H9 (cell line): ENCODE results near the gene ZNF652. TPM values are rescaled to one million over a fixed set of nuclear protein-coding genes. Genes with fewer than 3 reads are reported as not detected.

Source experiments
- DNase-seq: peaks from one replicate; pipeline ENCODE4 v3.0.0-alpha.2; 2017
- H2AFZ ChIP-seq: one replicate; pipeline ENCODE4 v1.6.1; 2013; ENCODE audit warnings: mild to moderate bottlenecking, low read length, control low read depth, moderate library complexity
- H2AK5ac ChIP-seq: 2 replicates; pipeline ENCODE4 v1.6.1; 2013; ENCODE audit warnings: low read length, control low read depth, mixed read lengths; ENCODE audit not compliant: insufficient read length
- H2BK120ac ChIP-seq: one replicate; pipeline ENCODE4 v1.6.1; 2013; ENCODE audit warnings: low read depth, mild to moderate bottlenecking, low read length, control low read depth, inconsistent platforms; ENCODE audit not compliant: poor library complexity, severe bottlenecking
- H2BK12ac ChIP-seq: 2 replicates; pipeline ENCODE4 v1.6.1; 2013; ENCODE audit warnings: low read length, control low read depth, mixed read lengths, low read depth; ENCODE audit not compliant: insufficient read length
- H2BK15ac ChIP-seq: 2 replicates; pipeline ENCODE4 v1.6.1; 2013; ENCODE audit warnings: low read depth, low read length, control low read depth
- H2BK20ac ChIP-seq: one replicate; pipeline ENCODE4 v1.6.1; 2013; ENCODE audit warnings: low read depth, mild to moderate bottlenecking, low read length, control low read depth, inconsistent platforms; ENCODE audit not compliant: poor library complexity, severe bottlenecking
- H2BK5ac ChIP-seq: 2 replicates; pipeline ENCODE4 v1.6.1; 2013; ENCODE audit warnings: low read length, control low read depth, mixed read lengths; ENCODE audit not compliant: insufficient read length
- H3K14ac ChIP-seq: 2 replicates; pipeline ENCODE4 v1.6.1; 2013; ENCODE audit warnings: low read length, control low read depth; ENCODE audit not compliant: insufficient read depth
- H3K18ac ChIP-seq: 2 replicates; pipeline ENCODE4 v1.6.1; 2013; ENCODE audit warnings: low read depth, mild to moderate bottlenecking, mixed read lengths, low read length, control low read depth; ENCODE audit not compliant: insufficient read length
- H3K23ac ChIP-seq: 2 replicates; pipeline ENCODE4 v1.6.1; 2013; ENCODE audit warnings: low read length, control low read depth, mixed read lengths, low read depth; ENCODE audit not compliant: insufficient read length
- H3K23me2 ChIP-seq: 2 replicates; pipeline ENCODE4 v1.6.1; 2013; ENCODE audit warnings: low read depth, mild to moderate bottlenecking, mixed read lengths, low read length, control low read depth; ENCODE audit not compliant: insufficient read length, poor library complexity, severe bottlenecking
- H3K27ac ChIP-seq: 2 replicates; pipeline ENCODE4 v1.5.1; 2013; ENCODE audit warnings: low read length, control low read depth, mixed read lengths, low read depth; ENCODE audit not compliant: insufficient read length
- H3K27me3 ChIP-seq: 2 replicates; pipeline ENCODE4 v1.6.1; 2013; ENCODE audit warnings: low read length, control low read depth, inconsistent platforms; ENCODE audit not compliant: insufficient read depth
- H3K4ac ChIP-seq: 2 replicates; pipeline ENCODE4 v1.6.1; 2013; ENCODE audit warnings: low read depth, mild to moderate bottlenecking, control low read depth, inconsistent platforms, low read length, moderate library complexity
- H3K4me1 ChIP-seq: 2 replicates; pipeline ENCODE4 v1.6.1; 2013; ENCODE audit warnings: low read length, control low read depth, inconsistent platforms; ENCODE audit not compliant: insufficient read depth
- H3K4me2 ChIP-seq: 2 replicates; pipeline ENCODE4 v1.6.1; 2013; ENCODE audit warnings: low read length, control low read depth, mixed read lengths; ENCODE audit not compliant: insufficient read length, insufficient read depth
- H3K56ac ChIP-seq: 2 replicates; pipeline ENCODE4 v1.6.1; 2013; ENCODE audit warnings: low read depth, mild to moderate bottlenecking, mixed read lengths, low read length, control low read depth; ENCODE audit not compliant: insufficient read length
- H3K79me1 ChIP-seq: 2 replicates; pipeline ENCODE4 v1.6.1; 2013; ENCODE audit warnings: low read depth, mild to moderate bottlenecking, moderate library complexity, low read length, control low read depth, inconsistent platforms; ENCODE audit not compliant: insufficient read depth, poor library complexity, severe bottlenecking
- H3K79me2 ChIP-seq: 2 replicates; pipeline ENCODE4 v1.6.1; 2013; ENCODE audit warnings: low read length, control low read depth, inconsistent platforms; ENCODE audit not compliant: insufficient read depth
- H3K9ac ChIP-seq: 2 replicates; pipeline ENCODE4 v1.6.1; 2013; ENCODE audit warnings: low read length, control low read depth, mixed read lengths; ENCODE audit not compliant: insufficient read length; ENCODE audit errors: extremely low read depth
- H3K9me3 ChIP-seq: one replicate; pipeline ENCODE4 v1.6.1; 2013; ENCODE audit warnings: low read depth, low read length, inconsistent platforms; ENCODE audit not compliant: control insufficient read depth
- H3T11ph ChIP-seq: one replicate; pipeline ENCODE4 v1.6.1; 2013; ENCODE audit warnings: mild to moderate bottlenecking, low read length, control low read depth, inconsistent platforms
- H4K20me1 ChIP-seq: one replicate; pipeline ENCODE4 v1.6.1; 2013; ENCODE audit not compliant: control insufficient read depth, insufficient read length, insufficient read depth
- H4K5ac ChIP-seq: 2 replicates; pipeline ENCODE4 v1.6.1; 2013; ENCODE audit warnings: low read depth, mild to moderate bottlenecking, mixed read lengths, low read length, control low read depth; ENCODE audit not compliant: insufficient read length
- H4K8ac ChIP-seq: replicated peaks from 2 replicates; pipeline ENCODE4 v1.6.1; 2013; ENCODE audit warnings: low read length, control low read depth, mixed read lengths, low read depth; ENCODE audit not compliant: insufficient read length
- H4K91ac ChIP-seq: 2 replicates; pipeline ENCODE4 v1.6.1; 2013; ENCODE audit warnings: low read depth, mild to moderate bottlenecking, moderate library complexity, mixed read lengths, low read length, control low read depth; ENCODE audit not compliant: insufficient read length
- H3K27ac Mint-ChIP-seq, 3 experiments: 2 replicates in 2 of 3; 3 replicates in 1 of 3; pipeline ENCODE4 v1.8.0; 2020 to 2021; ENCODE audit warnings: mixed read lengths in 3 of 3, mild to moderate bottlenecking in 1 of 3, moderate library complexity in 1 of 3
- H3K27me3 Mint-ChIP-seq: 2 replicates; pipeline ENCODE4 v1.8.0; 2021; ENCODE audit warnings: low read depth, mild to moderate bottlenecking, moderate library complexity, mixed read lengths
- H3K36me3 Mint-ChIP-seq, 3 experiments: 2 replicates in 2 of 3; 3 replicates in 1 of 3; pipeline ENCODE4 v1.8.0; 2020 to 2021; ENCODE audit warnings: low read depth in 3 of 3, mixed read lengths in 3 of 3; ENCODE audit not compliant: insufficient read depth in 1 of 3
- H3K4me1 Mint-ChIP-seq, 2 experiments: 2 replicates each; pipeline ENCODE4 v1.8.0; 2020; ENCODE audit warnings: mixed read lengths in 2 of 2
- H3K4me3 Mint-ChIP-seq, 2 experiments: 2 replicates in 1 of 2; 3 replicates in 1 of 2; pipeline ENCODE4 v1.8.0; 2020 to 2021; ENCODE audit warnings: mild to moderate bottlenecking in 2 of 2, mixed read lengths in 2 of 2, moderate library complexity in 1 of 2
- H3K9me3 Mint-ChIP-seq, 2 experiments: 2 replicates in 1 of 2; 3 replicates in 1 of 2; pipeline ENCODE4 v1.8.0; 2020; ENCODE audit warnings: mild to moderate bottlenecking in 2 of 2, mixed read lengths in 2 of 2, moderate library complexity in 1 of 2
- CTCF ChIP-seq: fragments of 200-600 bp; sonication (generic); conservative IDR thresholded peaks from 3 replicates; pipeline ENCODE4 v1.8.0; 2021; ENCODE audit warnings: antibody characterized with exemption, mild to moderate bottlenecking
- WGBS: extraction: QIAGEN DNeasy Blood & Tissue Kit; methylation state at CpG from one replicate; pipeline ENCODE4 v1.1.7; 2013; ENCODE audit warnings: missing lambda C conversion rate, low lambda C conversion rate, mixed read lengths; ENCODE audit not compliant: insufficient read length; ENCODE audit errors: extremely low coverage; 5-methylcytosine and 5-hydroxymethylcytosine counted together
- total RNA-seq: library from RNA; stranded (reverse); gene quantifications from 2 replicates; pipeline ENCODE4 v1.2.1, GENCODE V29; 2021

The ZNF652 gene
- total RNA-seq, 1 experiment from 2014 or later: 33.6 TPM

- Histone ChIP-seq H2BK15ac (no peak overlapping the region), H4K20me1 (no peaks in the 10 kb centered on the region), H2BK120ac (no peak overlapping the region), H3K27ac (no peak overlapping the region), H3K4me2 (no peak overlapping the region), H3K4me1 (no peaks in the 10 kb centered on the region), H4K91ac (no peak overlapping the region), H3K23me2 (no peaks in the 10 kb centered on the region), H3K9ac (no peak overlapping the region), H2AFZ (no peak overlapping the region), H3K18ac (no peak overlapping the region), H3K27me3 (no peaks in the 10 kb centered on the region), H4K8ac (no peak overlapping the region), H3K56ac (no peak overlapping the region), H3K9me3 (no peaks in the 10 kb centered on the region), H2BK5ac (no peak overlapping the region), H3K14ac (no peak overlapping the region), H4K5ac (no peak overlapping the region), H3K79me2 (peaks cover 4% of the 10 kb centered on the region; the same call in 1 of the 2 replicates), H2AK5ac (no peak overlapping the region), H3K23ac (no peak overlapping the region), H3K4ac (no peak overlapping the region), H2BK12ac (no peak overlapping the region), H2BK20ac (no peak overlapping the region), H3K79me1 (peaks cover 17% of the 10 kb centered on the region), H3T11ph (no peak overlapping the region)
- no peaks in the 10 kb centered on the region for H3K27me3 Mint-ChIP-seq
- no CpG with 5 or more reads among the region's 5 CpGs for WGBS
- TF ChIP-seq CTCF: no peak
- H3K27ac Mint-ChIP-seq: peak overlapping the region in 1 of 3 experiments; percentile 85; a peak in 3 of 7 replicates
- no peak overlapping the region for H3K4me3 Mint-ChIP-seq
- H3K9me3 Mint-ChIP-seq: no peaks in the 10 kb centered on the region; a peak in 1 of 5 replicates
- no peak for DNase-seq
- H3K4me1 Mint-ChIP-seq: peaks cover 10 to 19% of the 10 kb centered on the region in 2 experiments
- H3K36me3 Mint-ChIP-seq: peaks cover 0 to 5% (median 1%) of the 10 kb centered on the region in 3 experiments; a peak in 1 of 7 replicates
These were observed 20.7 kb downstream of the ZNF652 start for GRCh38 chr17:49341356-49341755.
